Cerebellar nuclear complex (tissue), 1 donor: Measurements from ENCODE around the gene SPDYC.
"Not testable (repeated sequence)": the region's sequence is repeated elsewhere in the genome, so short reads cannot be mapped to it uniquely, and the experiment has no call there.

Experiments used
- DNase-seq, 2 experiments: peaks; one replicate each; lab custom pipeline; 2025; lab: John Stamatoyannopoulos, UW

The SPDYC gene

DNA sequence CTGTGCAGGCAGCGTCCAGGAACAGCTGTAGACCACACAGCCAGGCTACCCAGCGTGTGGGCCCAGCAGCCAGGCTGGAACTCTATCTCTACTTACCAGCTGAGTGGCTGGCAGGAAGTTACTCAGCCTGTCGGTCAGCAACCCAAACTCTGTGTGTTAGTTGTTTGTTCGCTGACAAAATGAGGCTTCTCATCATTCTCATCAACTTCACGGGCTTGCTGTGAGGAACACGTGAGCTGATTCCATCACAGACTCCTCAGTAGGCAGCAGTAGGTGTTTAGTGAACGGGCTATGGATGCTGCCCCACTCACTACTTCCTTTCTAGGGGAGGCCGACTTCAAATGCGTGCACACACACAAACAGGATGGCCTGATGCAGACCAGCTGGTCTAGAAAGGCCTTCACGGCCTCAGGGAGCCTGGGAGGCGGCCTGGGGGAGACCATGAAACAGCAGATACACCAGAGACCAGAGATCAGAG lies 830 bp upstream of the SPDYC start:
- no peak for DNase-seq

DNA sequence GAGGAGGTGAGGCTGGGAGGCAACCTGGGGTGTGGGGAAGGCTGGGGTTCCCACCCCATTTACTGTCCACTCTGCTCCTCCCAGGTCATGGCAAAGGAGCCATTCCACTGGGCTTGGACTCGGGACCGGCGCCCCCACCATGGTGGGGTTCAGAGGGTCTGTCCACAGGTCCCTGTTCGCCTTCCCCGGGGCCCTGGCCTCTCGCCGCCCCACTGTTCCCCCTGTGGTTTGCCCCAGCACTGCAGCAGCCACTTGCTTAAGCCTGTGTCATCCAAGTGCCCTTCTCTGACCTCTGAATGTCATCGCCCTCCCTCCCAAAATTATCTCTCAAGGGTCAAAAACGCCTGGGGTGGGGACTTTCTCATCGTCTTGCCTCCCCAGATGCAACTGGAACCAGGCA lies 2.6 kb downstream of the SPDYC start:
- DNase-seq = no peak

DNA sequence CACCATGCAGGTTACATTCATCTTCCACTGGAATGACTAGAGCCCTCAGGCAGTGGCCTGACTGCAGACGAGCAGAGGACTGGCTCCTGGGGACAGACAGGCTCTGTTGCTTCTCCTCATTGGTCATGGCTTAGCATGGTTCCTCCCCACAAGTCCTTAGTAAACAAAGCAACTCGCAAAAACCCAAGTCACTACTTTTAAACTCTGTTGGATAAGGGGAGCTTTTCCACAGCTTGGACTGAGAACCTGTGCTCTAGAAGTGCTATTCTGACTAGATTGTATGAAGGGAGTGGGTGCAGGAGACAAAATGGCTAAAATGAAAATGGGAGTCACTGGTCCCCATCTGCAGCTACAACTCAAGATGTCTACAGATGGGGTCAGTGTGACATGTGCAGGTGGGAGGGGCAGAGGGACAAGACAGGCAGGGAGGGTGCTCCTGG lies 4.6 kb downstream of the SPDYC start:
- DNase-seq = not testable (repeated sequence)

DNA sequence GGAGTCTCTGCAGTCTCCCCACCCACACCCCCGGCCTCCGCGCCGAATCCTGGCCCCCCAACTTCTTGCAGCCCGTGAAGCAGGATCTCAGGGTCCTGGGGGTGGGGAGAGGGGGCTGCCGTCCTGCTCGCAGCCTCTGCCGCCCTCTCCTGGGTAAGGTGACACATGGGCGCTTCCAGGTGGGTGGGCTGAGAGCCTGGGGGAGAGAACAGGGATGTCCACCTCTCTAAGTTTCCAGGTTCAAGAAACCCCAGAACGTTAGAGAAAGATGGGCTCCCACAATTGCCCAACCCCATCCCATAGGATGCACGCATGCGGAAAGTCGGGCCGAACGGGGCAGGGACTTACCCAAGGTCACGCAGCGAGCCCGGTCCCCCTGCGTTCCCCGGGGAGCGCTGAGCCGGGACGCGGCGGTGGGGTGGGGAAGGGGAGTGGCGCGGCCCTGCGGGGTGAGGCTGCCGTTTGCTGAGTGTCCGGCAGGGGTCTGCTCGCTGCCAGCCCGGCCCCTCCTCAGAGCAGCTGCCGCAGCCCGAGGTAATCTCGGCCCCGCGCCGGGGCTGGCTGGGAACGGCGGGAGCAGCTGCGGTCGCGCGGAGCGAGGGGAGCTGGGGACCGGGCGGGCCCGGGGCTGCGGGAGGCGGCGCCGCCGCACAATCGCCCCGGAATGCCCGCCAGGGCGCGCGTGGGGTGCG lies 11.0 kb downstream of the SPDYC start:
- DNase-seq = no peak

DNA sequence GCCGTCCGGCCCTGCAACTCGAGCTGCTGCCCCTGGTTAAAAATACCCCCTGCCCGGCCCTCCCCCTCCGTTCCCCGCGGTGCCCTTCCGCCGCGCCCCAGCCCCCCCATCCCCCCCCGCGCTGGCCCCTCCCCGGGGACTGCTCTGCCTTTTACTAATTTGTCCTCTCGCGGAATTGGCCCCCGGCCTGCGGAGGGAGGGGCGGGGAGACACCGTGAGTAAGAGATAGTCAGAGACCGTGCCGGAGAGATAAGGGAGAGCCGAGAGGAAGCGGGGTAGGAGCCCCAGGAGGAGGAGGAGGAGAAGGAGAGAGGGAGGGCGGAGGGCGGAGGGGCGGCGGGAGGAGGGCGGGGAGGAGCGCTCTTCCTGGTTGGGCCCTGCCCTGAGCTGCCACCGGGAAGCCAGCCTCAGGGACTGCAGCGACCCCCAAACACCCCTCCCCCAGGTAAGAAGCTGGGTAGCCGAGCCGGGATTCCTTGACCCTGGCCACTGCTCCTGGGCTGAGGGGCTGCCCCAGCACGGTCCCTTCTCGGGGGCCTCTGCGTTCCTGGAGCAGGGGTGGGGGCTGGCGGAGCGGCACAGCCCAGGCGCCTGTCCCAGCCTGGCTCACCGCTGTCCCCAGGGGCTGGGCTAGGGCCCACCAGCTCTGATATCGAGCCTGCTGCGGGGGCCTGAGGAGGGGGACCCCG lies 11.7 kb downstream of the SPDYC start, which contains the start of gene CAPN1:
Gene CAPN1 (plus strand): TSS at position 360 of the 689 bp plus-strand sequence. CDS start 774 bp downstream, outside the sequence.
- DNase-seq = peak in 1 of 2 experiments; percentile 12

DNA sequence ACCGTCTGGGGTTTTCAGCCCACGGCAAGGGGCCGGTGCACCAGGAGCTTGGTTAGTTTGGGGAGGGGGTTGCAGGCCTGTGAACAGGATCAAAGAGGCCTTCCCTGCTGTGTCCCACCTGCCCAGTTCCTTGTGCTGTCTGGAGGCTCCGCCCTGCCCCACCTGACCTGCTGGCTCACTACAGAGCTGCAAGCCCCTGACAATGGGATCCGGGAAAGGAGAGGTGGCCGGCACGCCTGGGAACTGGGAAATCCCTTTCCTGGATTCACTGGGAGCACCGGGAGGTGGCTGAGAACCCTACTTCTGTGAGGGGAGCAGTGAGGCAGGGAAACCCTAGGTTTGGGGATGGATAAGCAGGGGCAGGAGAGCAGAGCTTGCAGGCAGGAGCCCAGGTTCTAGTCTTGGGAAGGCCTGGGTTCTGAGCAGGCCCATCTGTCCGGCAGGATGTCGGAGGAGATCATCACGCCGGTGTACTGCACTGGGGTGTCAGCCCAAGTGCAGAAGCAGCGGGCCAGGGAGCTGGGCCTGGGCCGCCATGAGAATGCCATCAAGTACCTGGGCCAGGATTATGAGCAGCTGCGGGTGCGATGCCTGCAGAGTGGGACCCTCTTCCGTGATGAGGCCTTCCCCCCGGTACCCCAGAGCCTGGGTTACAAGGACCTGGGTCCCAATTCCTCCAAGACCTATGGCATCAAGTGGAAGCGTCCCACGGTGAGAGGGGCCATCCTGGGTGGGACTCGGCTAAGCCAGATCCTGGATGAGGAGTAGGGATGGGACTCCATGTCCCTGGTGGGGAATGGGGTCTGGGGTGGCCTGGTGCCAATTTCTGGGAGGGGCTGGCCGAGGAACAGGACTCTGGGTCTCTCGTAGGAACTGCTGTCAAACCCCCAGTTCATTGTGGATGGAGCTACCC lies 12.5 kb downstream of the SPDYC start:
- DNase-seq = peak in 1 of 2 experiments; percentile 52

DNA sequence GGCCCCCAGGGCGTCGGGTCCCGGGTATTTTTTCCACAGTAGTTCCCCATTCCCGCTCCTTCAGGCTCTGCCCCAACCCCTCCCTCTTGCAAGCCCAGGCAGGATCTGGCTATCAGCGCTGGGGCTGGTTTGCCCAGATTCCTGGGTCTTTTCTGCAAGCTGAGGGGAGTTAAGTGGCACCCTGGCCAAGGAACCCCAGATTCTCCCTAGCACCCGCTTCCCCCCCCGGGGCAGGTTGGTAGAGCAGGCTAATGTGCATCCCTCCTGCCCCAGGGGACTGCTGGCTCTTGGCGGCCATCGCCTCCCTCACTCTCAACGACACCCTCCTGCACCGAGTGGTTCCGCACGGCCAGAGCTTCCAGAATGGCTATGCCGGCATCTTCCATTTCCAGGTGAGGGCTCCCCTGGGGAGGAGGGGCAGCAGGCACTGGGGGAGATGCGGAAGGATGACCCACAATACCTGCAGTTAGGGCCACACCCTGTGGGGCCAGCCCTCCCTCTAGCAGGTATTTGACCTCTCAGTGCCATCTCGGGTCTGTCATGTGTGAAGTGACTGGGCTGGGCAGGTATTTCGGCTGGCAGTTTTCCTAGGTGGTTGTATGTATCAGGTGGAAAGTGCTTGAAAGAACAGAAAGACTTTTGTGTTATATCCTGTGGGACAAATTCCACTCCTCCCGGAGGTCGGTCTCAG lies 13.3 kb downstream of the SPDYC start:
- no peak for DNase-seq

DNA sequence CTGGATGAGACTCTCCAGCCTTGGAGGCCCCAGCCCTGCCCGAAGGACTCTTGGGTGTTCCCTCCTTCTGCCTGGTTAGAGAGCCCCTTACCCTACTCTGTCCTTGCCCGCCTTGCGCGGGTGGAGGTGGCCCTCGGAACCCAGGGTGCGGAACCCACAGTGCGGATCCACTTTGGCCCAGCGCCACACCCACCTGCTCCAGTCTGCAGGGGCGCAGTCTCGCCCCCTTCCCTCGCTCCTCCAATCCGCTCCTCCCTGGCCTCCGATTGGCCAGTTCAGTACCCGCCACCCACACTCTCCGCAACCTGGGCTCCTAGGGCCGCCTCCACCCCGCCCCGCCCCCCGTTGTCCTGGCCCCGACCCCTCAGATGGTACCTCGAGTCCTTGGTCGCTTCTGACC lies 14.1 kb downstream of the SPDYC start:
- no peak for DNase-seq

DNA sequence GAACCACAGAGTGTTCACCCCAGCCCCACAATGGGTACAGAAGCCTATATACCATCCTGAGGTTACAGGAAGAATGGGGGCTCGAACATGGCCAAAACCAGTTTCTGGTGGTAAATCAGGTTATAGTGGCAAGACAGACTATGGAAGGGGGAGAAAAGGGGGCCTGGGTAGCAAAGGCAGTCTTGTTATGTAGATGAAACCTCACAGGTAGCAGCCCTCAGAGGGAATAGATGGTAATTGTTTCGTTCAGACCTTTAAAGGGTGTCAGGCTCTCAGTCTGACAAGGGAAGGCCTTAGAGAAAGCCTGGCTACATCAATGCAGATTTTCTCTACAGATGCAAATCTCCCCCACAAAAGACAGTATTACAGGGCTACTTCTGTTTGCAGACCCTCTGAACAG lies 15.1 kb downstream of the SPDYC start:
- no peak for DNase-seq

DNA sequence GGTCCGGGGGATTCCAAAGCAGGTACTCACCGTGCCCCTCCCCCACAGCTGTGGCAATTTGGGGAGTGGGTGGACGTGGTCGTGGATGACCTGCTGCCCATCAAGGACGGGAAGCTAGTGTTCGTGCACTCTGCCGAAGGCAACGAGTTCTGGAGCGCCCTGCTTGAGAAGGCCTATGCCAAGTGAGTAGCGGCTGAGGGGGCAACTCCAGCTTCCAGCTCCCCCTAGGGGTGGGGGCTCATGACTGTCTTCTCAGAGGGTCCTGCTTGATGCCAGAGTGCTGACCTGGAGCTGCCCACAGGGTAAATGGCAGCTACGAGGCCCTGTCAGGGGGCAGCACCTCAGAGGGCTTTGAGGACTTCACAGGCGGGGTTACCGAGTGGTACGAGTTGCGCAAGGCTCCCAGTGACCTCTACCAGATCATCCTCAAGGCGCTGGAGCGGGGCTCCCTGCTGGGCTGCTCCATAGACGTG lies 15.9 kb downstream of the SPDYC start:
- no peak for DNase-seq

DNA sequence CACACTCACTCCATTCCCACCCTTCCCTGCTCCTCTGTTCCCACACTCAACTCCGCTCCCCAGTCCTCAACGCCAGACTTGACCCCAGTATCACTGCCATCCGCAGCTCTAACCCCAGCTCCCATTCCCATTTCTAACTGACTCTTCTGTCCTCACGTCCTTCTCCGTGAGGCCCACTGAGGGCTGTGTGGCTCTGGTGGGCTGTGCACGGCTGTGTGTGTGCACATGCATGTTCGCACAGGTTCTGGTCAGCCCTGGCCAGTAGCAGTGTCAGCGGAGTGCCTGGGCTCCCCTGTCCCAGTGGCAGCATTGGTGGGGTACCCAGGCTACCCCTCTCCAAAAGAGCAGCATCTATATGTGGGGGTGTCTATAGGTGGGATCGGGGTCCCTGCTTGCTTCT lies 16.7 kb downstream of the SPDYC start:
- no peak for DNase-seq

DNA sequence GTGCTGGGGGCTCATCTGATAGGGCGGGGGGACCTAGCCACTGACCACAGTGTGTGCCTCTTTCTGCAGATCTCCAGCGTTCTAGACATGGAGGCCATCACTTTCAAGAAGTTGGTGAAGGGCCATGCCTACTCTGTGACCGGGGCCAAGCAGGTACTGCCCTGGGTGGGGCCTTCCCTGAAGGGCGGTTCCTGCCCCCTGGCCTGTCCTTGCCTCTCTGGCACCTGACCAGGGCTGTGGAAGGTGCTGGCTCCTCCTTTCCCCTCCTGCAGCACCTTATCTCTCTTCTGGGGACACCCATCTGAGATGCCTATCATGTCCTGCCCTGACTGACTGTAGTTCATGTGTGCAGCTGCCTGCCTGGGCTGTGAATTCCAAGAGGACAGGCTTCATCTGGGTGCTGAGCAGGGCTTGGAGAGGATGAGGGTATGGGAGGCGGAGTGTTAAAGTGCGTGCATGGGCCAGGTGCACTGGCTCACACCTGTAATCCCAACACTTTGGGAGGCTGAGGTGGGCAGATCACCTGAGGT lies 17.2 kb downstream of the SPDYC start:
- no peak for DNase-seq

DNA sequence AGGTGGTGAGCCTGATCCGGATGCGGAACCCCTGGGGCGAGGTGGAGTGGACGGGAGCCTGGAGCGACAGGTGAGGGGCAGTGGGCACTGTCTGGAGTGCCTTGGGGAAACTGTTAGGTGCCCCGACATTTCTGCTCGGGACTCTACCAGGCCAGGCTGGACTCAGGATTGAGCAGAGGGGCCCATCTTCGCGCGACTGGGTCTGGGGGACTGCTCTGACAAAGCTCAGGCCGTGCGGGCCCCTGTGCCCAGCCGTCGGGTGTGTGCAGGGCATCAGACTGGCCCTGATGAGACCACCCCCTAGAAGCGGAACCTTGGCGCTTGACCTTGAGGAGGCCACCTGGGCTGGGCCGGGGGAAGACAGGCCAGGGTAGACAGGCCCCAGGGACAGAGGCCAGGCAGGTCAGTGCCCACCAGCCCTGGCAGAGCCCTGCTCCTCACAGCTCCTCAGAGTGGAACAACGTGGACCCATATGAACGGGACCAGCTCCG lies 18.0 kb downstream of the SPDYC start:
- DNase-seq = no peak

DNA sequence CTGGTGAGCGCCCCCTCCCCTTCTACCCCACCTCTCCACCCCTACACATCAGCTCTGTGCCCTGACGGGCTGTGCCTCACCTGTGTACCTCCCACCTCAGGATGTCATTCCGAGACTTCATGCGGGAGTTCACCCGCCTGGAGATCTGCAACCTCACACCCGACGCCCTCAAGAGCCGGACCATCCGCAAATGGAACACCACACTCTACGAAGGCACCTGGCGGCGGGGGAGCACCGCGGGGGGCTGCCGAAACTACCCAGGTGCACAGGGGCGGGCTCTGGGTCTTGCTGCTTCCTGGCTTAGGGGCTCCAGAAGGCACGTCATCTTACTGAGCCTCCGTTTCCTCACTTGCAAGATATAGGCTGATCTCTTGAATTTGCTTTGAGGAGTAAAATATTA lies 18.5 kb downstream of the SPDYC start:
- no peak for DNase-seq

DNA sequence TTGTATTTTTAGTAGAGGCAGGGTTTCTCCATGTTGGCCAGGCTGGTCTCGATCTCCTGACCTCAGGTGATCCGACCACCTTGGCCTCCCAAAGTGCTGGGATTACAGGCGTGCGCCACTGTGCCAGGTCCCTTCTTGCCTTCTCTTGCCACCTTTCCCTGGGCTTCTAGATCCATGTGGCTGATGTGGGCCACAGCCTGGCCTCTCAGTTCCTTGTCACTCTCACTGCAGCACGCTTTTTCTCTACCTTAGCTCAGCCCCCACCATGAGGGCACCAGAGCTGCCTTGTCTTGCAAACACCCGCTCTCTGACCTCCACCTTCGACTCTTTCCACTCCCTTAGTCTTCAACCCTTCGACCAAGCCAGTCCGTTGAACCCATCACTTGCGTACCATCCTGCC lies 19.2 kb downstream of the SPDYC start:
- DNase-seq = no peak

DNA sequence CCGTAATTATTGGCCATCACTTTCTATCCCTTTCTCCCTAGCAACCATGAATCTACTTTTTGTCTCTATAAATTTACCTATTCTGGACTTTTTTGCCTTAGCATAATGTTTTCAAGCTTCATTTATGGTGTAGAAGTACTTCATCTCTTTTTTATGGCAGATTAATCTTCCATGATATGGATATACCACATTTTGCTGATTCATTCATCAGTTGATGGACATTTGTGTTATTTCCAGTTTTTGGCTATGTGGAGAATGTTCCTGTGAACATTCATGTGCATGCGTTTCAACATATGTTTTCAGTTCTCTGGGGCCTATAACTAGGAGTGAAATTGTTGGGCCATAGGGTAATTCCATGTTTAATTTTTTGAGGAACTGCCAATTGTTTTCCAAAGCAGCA lies 24.5 kb downstream of the SPDYC start:
- no peak for DNase-seq

DNA sequence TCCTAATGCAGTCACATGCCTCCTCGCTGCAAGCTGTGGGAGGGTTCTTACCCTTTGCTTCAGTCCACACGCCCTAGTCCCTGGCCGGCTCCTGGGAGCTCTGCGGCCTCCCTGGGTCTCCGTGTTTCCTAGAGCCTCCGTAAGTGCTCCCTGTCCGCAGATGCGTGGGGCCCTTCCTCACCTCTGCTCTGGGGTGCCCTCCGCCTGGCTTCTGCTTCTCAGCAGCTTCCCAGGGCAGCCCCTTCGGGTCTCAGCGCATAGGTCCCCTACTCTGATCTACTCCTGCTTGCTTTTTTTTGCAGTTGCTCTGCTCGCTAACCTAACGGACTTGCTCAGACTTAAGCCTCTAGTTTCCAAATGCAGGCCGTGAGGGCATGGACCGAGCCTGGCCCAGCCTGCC lies 34.1 kb downstream of the SPDYC start:
- DNase-seq = no peak

DNA sequence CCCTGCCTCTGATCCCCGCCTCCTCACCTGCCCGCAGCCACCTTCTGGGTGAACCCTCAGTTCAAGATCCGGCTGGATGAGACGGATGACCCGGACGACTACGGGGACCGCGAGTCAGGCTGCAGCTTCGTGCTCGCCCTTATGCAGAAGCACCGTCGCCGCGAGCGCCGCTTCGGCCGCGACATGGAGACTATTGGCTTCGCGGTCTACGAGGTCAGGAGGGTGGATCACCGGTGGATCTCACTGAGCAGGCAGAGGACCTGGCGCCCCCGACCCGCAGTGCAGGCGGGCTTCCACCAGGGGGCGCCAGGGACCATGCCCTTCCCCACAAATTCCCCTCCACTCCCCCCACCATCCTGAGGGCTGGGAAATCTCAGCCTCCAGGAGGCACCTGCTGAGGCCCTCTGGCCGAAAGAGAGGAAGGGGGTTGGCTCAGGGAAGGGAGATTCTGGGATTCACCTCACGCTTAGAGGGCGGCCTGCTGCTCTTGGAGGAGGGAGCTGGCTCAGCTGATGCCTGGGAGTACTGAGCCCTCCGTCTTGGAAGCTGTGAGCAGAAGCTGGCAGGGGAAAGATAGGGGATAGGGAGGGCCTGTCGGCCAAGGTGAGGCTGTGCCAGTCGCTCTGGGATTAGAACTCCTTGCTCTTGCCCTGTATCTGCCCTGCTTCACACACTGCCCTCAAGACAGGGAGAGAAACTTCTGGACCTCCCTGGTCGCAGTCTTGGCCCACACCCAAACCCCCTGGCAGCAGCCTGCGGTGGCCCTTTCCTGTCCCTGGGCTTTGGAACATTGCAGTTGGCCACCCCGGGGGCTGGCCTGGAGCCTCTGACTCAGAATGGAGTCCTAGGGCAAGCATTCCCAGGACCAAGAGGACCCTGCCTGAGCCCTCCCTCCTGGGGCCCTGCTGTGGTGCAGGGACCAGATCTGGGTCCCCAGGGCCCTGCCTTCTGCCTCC lies 34.9 kb downstream of the SPDYC start:
- no peak for DNase-seq

DNA sequence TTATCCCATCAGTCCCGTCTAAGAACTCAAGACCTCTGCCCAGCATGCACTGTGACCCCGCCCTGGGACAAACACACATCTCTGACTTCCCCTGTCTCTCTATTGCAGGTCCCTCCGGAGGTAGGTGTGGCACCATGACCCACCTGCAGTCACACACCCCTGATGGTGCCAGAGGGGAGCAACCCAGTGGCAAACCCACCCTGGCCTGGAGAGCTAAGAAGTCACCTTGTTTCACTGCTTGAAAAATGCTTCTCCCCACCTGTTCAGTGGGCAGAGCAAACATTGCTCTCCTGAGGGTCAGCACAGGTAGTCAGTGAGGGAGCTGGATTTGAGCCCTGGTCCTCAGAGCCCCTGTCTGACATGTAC lies 35.6 kb downstream of the SPDYC start:
- DNase-seq = no peak

DNA sequence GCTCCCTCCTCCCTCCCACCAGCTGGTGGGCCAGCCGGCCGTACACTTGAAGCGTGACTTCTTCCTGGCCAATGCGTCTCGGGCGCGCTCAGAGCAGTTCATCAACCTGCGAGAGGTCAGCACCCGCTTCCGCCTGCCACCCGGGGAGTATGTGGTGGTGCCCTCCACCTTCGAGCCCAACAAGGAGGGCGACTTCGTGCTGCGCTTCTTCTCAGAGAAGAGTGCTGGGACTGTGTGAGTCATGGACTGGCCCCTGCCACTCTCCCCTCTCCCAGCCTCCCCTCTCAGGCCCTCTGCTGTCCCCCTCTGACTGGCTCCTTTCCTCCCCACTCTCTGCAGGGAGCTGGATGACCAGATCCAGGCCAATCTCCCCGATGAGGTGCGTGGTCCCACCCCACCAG lies 36.4 kb downstream of the SPDYC start:
- DNase-seq = no peak
